H1 (cell line): ENCODE measurements around the gene ARRB1. TPM values are rescaled to one million over a fixed set of nuclear protein-coding genes. Genes with fewer than 3 reads are reported as not detected.

ENCODE experiments used
- CTCF ChIA-PET: fragments of 300-600 bp; sonication (Branson Sonifier 250); formaldehyde crosslinking; loops from one replicate; lab custom pipeline; 2021; ENCODE audit not compliant: partially characterized antibody; lab: Charles Lee
- POLR2A ChIA-PET: fragments of 300-600 bp; sonication (Branson Sonifier 250); formaldehyde crosslinking; loops from one replicate; lab custom pipeline; 2021; ENCODE audit warnings: inconsistent platforms; ENCODE audit not compliant: partially characterized antibody; lab: Charles Lee
- DNase-seq, 2 experiments: peaks; one replicate each; pipeline versions ENCODE4 v3.0.0 to v3.0.0-alpha.2; 2010 to 2022; ENCODE audit warnings: low spot score in 2 of 2, low read depth in 1 of 2, mixed read lengths in 1 of 2
- FAIRE-seq: peaks from 2 replicates; lab custom pipeline; 2011; peaks lifted over from hg19 to GRCh38; lab: Jason Lieb, UNC
- H2AFZ ChIP-seq: 2 replicates; pipeline ENCODE4 v1.8.1; 2012; ENCODE audit warnings: low read length, inconsistent platforms
- H2AK5ac ChIP-seq: 2 replicates; pipeline ENCODE4 v1.6.1; 2013; ENCODE audit warnings: low read depth, low read length
- H2BK120ac ChIP-seq: replicated peaks from 2 replicates; pipeline ENCODE3; 2013; ENCODE audit warnings: low read depth, low read length, inconsistent platforms
- H2BK12ac ChIP-seq: 2 replicates; pipeline ENCODE4 v1.6.1; 2013; ENCODE audit warnings: low read depth, low read length
- H2BK15ac ChIP-seq: 2 replicates; pipeline ENCODE4 v1.6.1; 2013; ENCODE audit warnings: low read length
- H2BK20ac ChIP-seq: 2 replicates; pipeline ENCODE4 v1.6.1; 2013; ENCODE audit warnings: low read length
- H2BK5ac ChIP-seq: 2 replicates; pipeline ENCODE4 v1.6.1; 2013; ENCODE audit warnings: low read depth, low read length
- H3K14ac ChIP-seq: 2 replicates; pipeline ENCODE4 v1.6.1; 2013; ENCODE audit warnings: inconsistent platforms; ENCODE audit not compliant: insufficient read length
- H3K18ac ChIP-seq: 2 replicates; pipeline ENCODE4 v1.6.1; 2013; ENCODE audit warnings: low read length; ENCODE audit errors: extremely low read depth
- H3K23ac ChIP-seq: 2 replicates; pipeline ENCODE4 v1.6.1; 2013; ENCODE audit warnings: inconsistent platforms; ENCODE audit not compliant: insufficient read length
- H3K23me2 ChIP-seq: 2 replicates; pipeline ENCODE4 v1.6.1; 2013; ENCODE audit warnings: low read depth, low read length
- H3K27ac ChIP-seq: 2 replicates; pipeline ENCODE4 v1.6.1; 2011; ENCODE audit warnings: low read depth, low read length, inconsistent platforms
- H3K27me3 ChIP-seq, 4 experiments: replicated peaks in 1 of 4; 1 replicate in 1 of 4; 2 replicates in 3 of 4; pipeline versions ENCODE4 v1.6.1 to v1.8.1; 2011 to 2013; ENCODE audit warnings: low read length in 3 of 4, mild to moderate bottlenecking in 3 of 4, inconsistent platforms in 2 of 4, mixed read lengths in 2 of 4, moderate library complexity in 1 of 4; ENCODE audit not compliant: control insufficient read depth in 3 of 4, insufficient read depth in 3 of 4; ENCODE audit errors: extremely low read depth in 1 of 4
- H3K36me3 ChIP-seq, 4 experiments: 2 replicates each; pipeline versions ENCODE4 v1.6.1 to v1.8.1; 2011 to 2013; ENCODE audit warnings: mild to moderate bottlenecking in 4 of 4, low read length in 3 of 4, moderate library complexity in 2 of 4, control low read depth in 1 of 4, inconsistent platforms in 1 of 4; ENCODE audit not compliant: insufficient read depth in 4 of 4, control insufficient read depth in 2 of 4
- H3K4ac ChIP-seq: replicated peaks from 2 replicates; pipeline ENCODE3; 2013; ENCODE audit warnings: low read length, low read depth, mixed read lengths, inconsistent platforms; ENCODE audit not compliant: insufficient read length
- H3K4me1 ChIP-seq, 4 experiments: replicated peaks in 1 of 4; 1 replicate in 1 of 4; 2 replicates in 3 of 4; pipeline versions ENCODE4 v1.6.1 to v1.8.1; 2011 to 2013; ENCODE audit warnings: low read length in 3 of 4, inconsistent platforms in 2 of 4, mixed read lengths in 1 of 4; ENCODE audit not compliant: insufficient read depth in 4 of 4, control insufficient read depth in 3 of 4
- H3K4me2 ChIP-seq, 2 experiments: 2 replicates each; pipeline versions ENCODE4 v1.6.1 to v1.8.1; 2011 to 2013; ENCODE audit warnings: low read depth in 2 of 2, low read length in 2 of 2, control low read depth in 1 of 2, inconsistent platforms in 1 of 2, mild to moderate bottlenecking in 1 of 2; ENCODE audit not compliant: insufficient read depth in 1 of 2
- H3K4me3 ChIP-seq, 4 experiments: fragments of 200-600, 300-600 bp in 1 of 4; sonication (generic), shearing (Covaris generic), sonication (Bioruptor Twin) in 1 of 4; 2 replicates each; pipeline versions ENCODE4 v1.5.1 to v1.8.1; 2011 to 2016; ENCODE audit warnings: low read length in 4 of 4, low read depth in 3 of 4, control low read depth in 2 of 4, inconsistent platforms in 2 of 4, mild to moderate bottlenecking in 2 of 4, mixed read lengths in 1 of 4, moderate library complexity in 1 of 4; ENCODE audit not compliant: insufficient read depth in 2 of 4; ENCODE audit errors: extremely low read depth in 1 of 4
- H3K56ac ChIP-seq: replicated peaks from 2 replicates; pipeline ENCODE3; 2013; ENCODE audit warnings: low read depth, mild to moderate bottlenecking, mixed read lengths, low read length, inconsistent platforms; ENCODE audit not compliant: insufficient read length
- H3K79me1 ChIP-seq: 2 replicates; pipeline ENCODE4 v1.6.1; 2013; ENCODE audit warnings: low read depth, low read length, control low read depth
- H3K79me2 ChIP-seq, 2 experiments: 2 replicates each; pipeline versions ENCODE4 v1.6.1 to v1.8.1; 2012 to 2013; ENCODE audit warnings: low read length in 2 of 2, mild to moderate bottlenecking in 2 of 2, inconsistent platforms in 1 of 2; ENCODE audit not compliant: insufficient read depth in 2 of 2, control insufficient read depth in 1 of 2
- H3K9ac ChIP-seq, 4 experiments: replicated peaks in 1 of 4; 1 replicate in 1 of 4; 2 replicates in 3 of 4; pipeline versions ENCODE4 v1.6.1 to v1.8.1; 2011 to 2013; ENCODE audit warnings: low read depth in 3 of 4, low read length in 3 of 4, control low read depth in 2 of 4, mild to moderate bottlenecking in 2 of 4, moderate library complexity in 2 of 4, inconsistent platforms in 1 of 4; ENCODE audit errors: extremely low read depth in 1 of 4
- H3K9me3 ChIP-seq, 2 experiments: 2 replicates each; pipeline versions ENCODE4 v1.6.1 to v1.8.1; 2012 to 2013; ENCODE audit warnings: mild to moderate bottlenecking in 2 of 2, moderate library complexity in 2 of 2, control low read depth in 1 of 2, inconsistent platforms in 1 of 2, low read depth in 1 of 2, low read length in 1 of 2, mixed read lengths in 1 of 2; ENCODE audit not compliant: insufficient read depth in 2 of 2
- H4K20me1 ChIP-seq, 2 experiments: replicated peaks in 1 of 2; 2 replicates each; pipeline versions ENCODE3 to v1.8.1; 2011 to 2013; ENCODE audit warnings: inconsistent platforms in 2 of 2, low read length in 2 of 2, mild to moderate bottlenecking in 1 of 2; ENCODE audit not compliant: insufficient read depth in 2 of 2, control insufficient read depth in 1 of 2
- H4K5ac ChIP-seq: 2 replicates; pipeline ENCODE4 v1.6.1; 2013; ENCODE audit warnings: low read length, low read depth, mixed read lengths, inconsistent platforms; ENCODE audit not compliant: insufficient read length
- H4K8ac ChIP-seq: 2 replicates; pipeline ENCODE4 v1.8.0; 2013; ENCODE audit warnings: mild to moderate bottlenecking, moderate library complexity, low read length, inconsistent platforms; ENCODE audit not compliant: insufficient read depth; ENCODE audit errors: extremely low read depth
- H4K91ac ChIP-seq: replicated peaks from 2 replicates; pipeline ENCODE3; 2013; ENCODE audit warnings: low read length, mixed read lengths, inconsistent platforms; ENCODE audit not compliant: insufficient read length
- ASH2L ChIP-seq: fragments of 200-600, 300-600 bp; sonication (generic); IDR thresholded peaks from one replicate; pipeline ENCODE4 v1.7.1; 2017; ENCODE audit warnings: low read length
- BACH1 ChIP-seq: IDR thresholded peaks from 2 replicates; pipeline ENCODE4 v1.6.1; 2012; ENCODE audit warnings: low read length, improper control_type of control experiment
- CHD2 ChIP-seq: IDR thresholded peaks from 2 replicates; pipeline ENCODE4 v1.6.1; 2012; ENCODE audit warnings: low read length, improper control_type of control experiment
- HDAC2 ChIP-seq, 2 experiments: fragments of 300-600 bp in 1 of 2; sonication (generic) in 1 of 2; IDR thresholded peaks; 2 replicates each; pipeline ENCODE4 v1.6.1; 2011 to 2012; ENCODE audit warnings: low read depth in 2 of 2, low read length in 2 of 2, mild to moderate bottlenecking in 2 of 2, moderate library complexity in 2 of 2, borderline replicate concordance in 1 of 2, inconsistent platforms in 1 of 2
- HDAC6 ChIP-seq: IDR thresholded peaks from one replicate; pipeline ENCODE4 v1.7.1; 2012; ENCODE audit warnings: low read depth, mild to moderate bottlenecking, inconsistent platforms, low read length, moderate library complexity
- KDM1A ChIP-seq: fragments of 200-600, 300-600 bp; sonication (generic); IDR thresholded peaks from 2 replicates; pipeline ENCODE4 v1.7.1; 2016; ENCODE audit warnings: mild to moderate bottlenecking, low read length, borderline replicate concordance
- MAFK ChIP-seq: IDR thresholded peaks from 2 replicates; pipeline ENCODE4 v1.6.1; 2012; ENCODE audit warnings: low read depth, mild to moderate bottlenecking, improper control_type of control experiment, low read length
- NRF1 ChIP-seq: IDR thresholded peaks from 2 replicates; pipeline ENCODE4 v1.6.1; 2011; ENCODE audit warnings: mild to moderate bottlenecking, low read depth, low read length, improper control_type of control experiment
- SIX5 ChIP-seq: IDR thresholded peaks from 2 replicates; pipeline ENCODE4 v1.6.1; 2011; ENCODE audit warnings: mild to moderate bottlenecking, low read depth, low read length
- SP2 ChIP-seq: IDR thresholded peaks from 2 replicates; pipeline ENCODE4 v1.6.1; 2012; ENCODE audit warnings: mild to moderate bottlenecking, low read length, inconsistent platforms
- SRF ChIP-seq: IDR thresholded peaks from 2 replicates; pipeline ENCODE4 v1.6.1; 2011; ENCODE audit warnings: mild to moderate bottlenecking, low read depth, low read length, moderate library complexity
- SUZ12 ChIP-seq: fragments of 200-600 bp; sonication (generic); IDR thresholded peaks from 2 replicates; pipeline ENCODE4 v1.6.1; 2012; ENCODE audit warnings: mild to moderate bottlenecking, inconsistent platforms, low read length, moderate library complexity, mixed read lengths
- TEAD4 ChIP-seq: IDR thresholded peaks from 2 replicates; pipeline ENCODE4 v1.6.1; 2012; ENCODE audit warnings: low read depth, low read length, inconsistent platforms, mixed read lengths
- WGBS, 2 experiments: shearing (Covaris generic) in 1 of 2; methylation state at CpG; one replicate each; pipeline versions ENCODE4 v1.1.6 to v1.1.7; 2013 to 2015; ENCODE audit warnings: low lambda C conversion rate in 2 of 2, mixed read lengths in 2 of 2, inconsistent platforms in 1 of 2, low coverage in 1 of 2, missing lambda C conversion rate in 1 of 2; ENCODE audit not compliant: insufficient replicate concordance in 2 of 2, insufficient coverage in 1 of 2, insufficient read length in 1 of 2; ENCODE audit errors: extremely low coverage in 1 of 2, missing lambda C conversion rate in 1 of 2; 5-methylcytosine and 5-hydroxymethylcytosine counted together
- polyA plus RNA-seq, 7 experiments: library from polyadenylated mRNA; depleted of rRNA in 3 of 7; stranded (reverse) in 5 of 7; unstranded in 2 of 7; fragments of >200 nt in 5 of 7; fragments of 200-250 nt in 2 of 7; gene quantifications; 1 replicate in 5 of 7; 2 replicates in 1 of 7; 4 replicates in 1 of 7; pipeline versions ENCODE4 v1.2.1 to v1.2.3, GENCODE V29; 2011 to 2013; ENCODE audit warnings: missing spikeins in 2 of 7, mixed read lengths in 2 of 7
- total RNA-seq: library from RNA; stranded (reverse); fragmentation: NEBNext Ultra II Directional; extraction: Animal tissue kit (Norgen Biotek cat#: 25700); gene quantifications from 2 replicates; pipeline ENCODE4 v1.2.1, GENCODE V29; 2021
- TF ChIP-seq, protein P1 (sequence below): IDR thresholded peaks from 2 replicates; pipeline ENCODE4 v1.6.1; 2011; ENCODE audit warnings: low read length, improper control_type of control experiment

Gene ARRB1
- total and polyA plus RNA-seq, 2 of the 8 experiments (the other 6 are each of a cell fraction or from before 2014, with no cell fraction given) = 9.4 to 31.8 TPM

GRCh38 chr11:75380245-75380644 is 28.8 kb upstream of the ARRB1 start:
- no peaks in the 10 kb centered on the region for H3K79me1 ChIP-seq
- H4K8ac ChIP-seq = no peak overlapping the region
- no peak overlapping the region for H2BK12ac ChIP-seq
- H2BK120ac ChIP-seq = no peak overlapping the region
- H3K4me2 ChIP-seq = no peak overlapping the region
- FAIRE-seq (no peak), DNase-seq (no peak)
- H3K9ac ChIP-seq = no peak overlapping the region
- no peak overlapping the region for H4K91ac ChIP-seq
- no peak overlapping the region for H2AK5ac ChIP-seq
- no peak overlapping the region for H4K5ac ChIP-seq
- H2BK5ac ChIP-seq = no peak overlapping the region
- CTCF ChIA-PET = interaction anchor here (1.1 to 16.6 kb wide), 6 partner anchors 8 to 103 kb away, joined by 3 to 327 read pairs (median 4); no protein-coding TSS in a partner anchor
- no peak overlapping the region for H3K23ac ChIP-seq
- H3K9me3 ChIP-seq = no peaks in the 10 kb centered on the region
- H3K27ac ChIP-seq = no peak overlapping the region
- H3K79me2 ChIP-seq = no peaks in the 10 kb centered on the region
- H3K27me3 ChIP-seq = no peaks in the 10 kb centered on the region
- no peaks in the 10 kb centered on the region for H3K36me3 ChIP-seq
- no peak overlapping the region for H3K18ac ChIP-seq
- H3K23me2 ChIP-seq = no peaks in the 10 kb centered on the region
- 89% methylated on average over 2 of the region's 2 CpGs; no CpG with 5 or more reads in 1 of the 2 experiments for WGBS, 2 experiments
- peaks cover 0 to 3% (median 1%) of the 10 kb centered on the region in 4 experiments; a peak in 2 of 7 replicates for H3K4me1 ChIP-seq
- no peak overlapping the region for H2AFZ ChIP-seq
- POLR2A ChIA-PET = interaction anchor here (0.9 to 20.0 kb wide), 5 partner anchors 10 to 49 kb away, joined by 3 to 269 read pairs (median 5); partner anchors contain the start of gene RPS3
- no peak overlapping the region for H2BK15ac ChIP-seq
- H3K56ac ChIP-seq = no peak overlapping the region
- no peak overlapping the region for H3K4me3 ChIP-seq
- H2BK20ac ChIP-seq = no peak overlapping the region
- H4K20me1 ChIP-seq = no peaks in the 10 kb centered on the region
- H3K14ac ChIP-seq = no peak overlapping the region
- H3K4ac ChIP-seq = no peak overlapping the region
- TF ChIP-seq CHD2 (no peak), SIX5 (no peak), TEAD4 (no peak), SUZ12 (no peak), HDAC2 (IDR thresholded peaks at IDR 0.05; ENCODE audit: borderline replicate concordance in 1 of 2, low read depth in 2 of 2, low read length in 2 of 2) (no peak), BACH1 (no peak), KDM1A (no peak), SP2 (no peak), ASH2L (no peak), HDAC6 (no peak), NRF1 (no peak), MAFK (no peak), SRF (no peak)
- TF ChIP-seq, protein P1, sequence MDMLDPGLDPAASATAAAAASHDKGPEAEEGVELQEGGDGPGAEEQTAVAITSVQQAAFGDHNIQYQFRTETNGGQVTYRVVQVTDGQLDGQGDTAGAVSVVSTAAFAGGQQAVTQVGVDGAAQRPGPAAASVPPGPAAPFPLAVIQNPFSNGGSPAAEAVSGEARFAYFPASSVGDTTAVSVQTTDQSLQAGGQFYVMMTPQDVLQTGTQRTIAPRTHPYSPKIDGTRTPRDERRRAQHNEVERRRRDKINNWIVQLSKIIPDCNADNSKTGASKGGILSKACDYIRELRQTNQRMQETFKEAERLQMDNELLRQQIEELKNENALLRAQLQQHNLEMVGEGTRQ = no peak
